ENCODE data around the gene ANK2.

The ANK2 gene

DNA sequence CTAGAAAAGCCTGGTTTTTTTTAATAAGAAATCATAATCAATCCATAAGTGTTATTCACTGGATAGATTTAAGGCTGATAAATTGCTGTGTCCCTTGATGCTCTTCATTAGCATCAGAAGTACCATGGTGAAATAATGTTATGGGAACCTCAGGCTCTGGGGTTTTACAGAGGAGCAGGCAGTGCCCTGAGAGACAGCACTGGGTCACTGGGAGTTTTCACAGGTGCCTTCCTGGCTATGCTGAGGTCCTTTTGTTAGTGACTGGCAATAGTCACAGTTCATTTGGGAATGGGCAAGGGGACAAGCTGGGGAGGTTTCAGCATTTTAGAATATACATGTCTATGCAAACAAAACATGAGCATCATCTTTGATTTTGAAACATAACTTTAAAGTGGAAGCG is 38.6 kb downstream of the ANK2 start:
- no peaks in the 10 kb centered on the region for H3K36me3 ChIP-seq (ENCODE audit: insufficient read depth, low read length)
- H3K9me3 ChIP-seq (ENCODE audit: control insufficient read depth, insufficient read depth, low read length) = no peaks in the 10 kb centered on the region
- no peak overlapping the region for H3K9ac ChIP-seq (ENCODE audit: low read depth, low read length)
- H3K4me1 ChIP-seq (ENCODE audit: insufficient read depth, low read length) = no peaks in the 10 kb centered on the region

DNA sequence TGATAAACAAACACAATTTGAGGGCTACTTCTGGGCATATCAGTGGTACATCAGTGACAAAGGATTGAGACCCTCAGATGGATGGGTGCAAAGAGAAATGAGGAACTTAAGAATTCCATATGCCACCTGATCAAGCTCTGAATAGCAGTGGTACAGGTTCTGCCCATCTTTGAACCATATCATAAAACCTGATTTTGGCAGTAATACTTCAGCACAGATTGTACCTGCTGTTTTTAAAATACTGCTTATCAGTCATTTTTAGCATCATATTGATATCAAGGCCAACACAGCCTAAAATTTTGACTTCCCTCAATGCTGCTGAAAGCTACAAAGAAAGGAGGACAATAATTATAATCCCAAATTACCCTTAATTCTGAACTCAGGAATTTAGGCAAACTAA is 41.5 kb downstream of the ANK2 start:
- Histone ChIP-seq H3K36me3 (ENCODE audit: insufficient read depth, low read length) (no peaks in the 10 kb centered on the region), H3K4me1 (ENCODE audit: insufficient read depth, low read length) (no peaks in the 10 kb centered on the region), H3K9me3 (ENCODE audit: control insufficient read depth, insufficient read depth, low read length) (no peaks in the 10 kb centered on the region)

DNA sequence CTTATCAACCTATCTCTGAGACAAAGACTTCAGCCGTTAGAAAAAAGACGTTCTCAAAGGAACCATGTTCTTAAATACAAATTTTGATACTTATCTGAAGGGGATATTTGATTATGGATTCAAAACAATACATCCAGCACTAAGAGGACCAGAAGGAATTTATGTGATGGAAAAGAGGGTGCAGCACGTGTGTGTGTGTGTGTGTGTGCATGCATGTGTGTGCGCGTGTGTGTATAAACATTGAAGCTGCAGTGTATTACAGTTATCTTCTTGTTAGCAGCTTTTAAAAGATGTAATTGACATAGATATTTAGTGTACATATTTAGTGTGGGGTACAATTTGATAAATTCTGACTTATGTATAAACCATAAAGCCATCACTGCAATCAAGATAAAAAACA is 44.9 kb downstream of the ANK2 start:
- H3K9me3 ChIP-seq (ENCODE audit: control insufficient read depth, insufficient read depth, low read length) = no peaks in the 10 kb centered on the region
- no peaks in the 10 kb centered on the region for H3K4me1 ChIP-seq (ENCODE audit: insufficient read depth, low read length)

More for the DNA sequence above, 41.5 kb downstream of the ANK2 start:
- H3K9ac ChIP-seq (ENCODE audit: low read depth, low read length) = no peak overlapping the region

DNA sequence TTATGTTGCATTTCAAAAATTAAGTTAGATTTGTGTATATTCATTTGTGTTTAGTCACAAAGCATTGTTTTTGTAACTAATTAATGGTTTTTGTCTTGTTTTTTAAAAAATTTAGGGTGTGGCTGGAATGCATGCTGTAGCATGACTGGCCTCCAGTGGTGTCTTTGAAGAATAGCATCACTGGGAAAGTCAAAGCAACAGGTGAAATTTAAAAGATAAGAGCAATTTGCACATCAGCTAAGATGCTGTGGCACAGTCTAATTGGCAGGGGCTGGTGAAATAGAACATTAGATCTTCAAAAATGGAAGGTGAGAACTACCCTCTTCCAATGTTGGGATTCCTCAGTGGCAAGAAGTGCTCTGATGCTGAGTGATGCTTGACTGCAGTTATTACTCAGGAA is 45.3 kb downstream of the ANK2 start:
- Histone ChIP-seq H3K36me3 (ENCODE audit: insufficient read depth, low read length) (no peaks in the 10 kb centered on the region), H3K9me3 (ENCODE audit: control insufficient read depth, insufficient read depth, low read length) (no peaks in the 10 kb centered on the region), H3K9ac (ENCODE audit: low read depth, low read length) (no peak overlapping the region), H3K4me1 (ENCODE audit: insufficient read depth, low read length) (no peaks in the 10 kb centered on the region)

More for the DNA sequence above, 44.9 kb downstream of the ANK2 start:
- H3K9ac ChIP-seq (ENCODE audit: low read depth, low read length) = no peak overlapping the region
- no peaks in the 10 kb centered on the region for H3K36me3 ChIP-seq (ENCODE audit: insufficient read depth, low read length)

DNA sequence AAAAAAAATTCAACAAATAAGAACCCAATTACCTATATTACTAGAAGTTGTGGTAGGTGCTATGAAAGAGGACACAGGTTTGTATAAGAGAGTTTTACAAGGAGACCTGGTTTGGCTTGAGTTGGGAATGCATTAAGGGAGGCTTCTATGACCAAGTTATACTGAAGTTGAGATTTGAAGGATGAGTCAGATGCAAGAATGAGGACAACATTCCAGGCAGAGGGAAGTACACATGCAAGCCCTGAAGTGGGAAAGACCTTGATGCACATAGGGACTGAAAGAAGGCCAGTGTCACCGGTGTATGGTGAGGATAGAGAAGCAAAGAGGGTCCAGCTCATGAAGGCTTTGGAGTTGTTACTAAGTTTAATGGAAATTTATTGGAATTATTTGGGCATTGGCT is 52.2 kb downstream of the ANK2 start:
- no peaks in the 10 kb centered on the region for H3K9me3 ChIP-seq (ENCODE audit: control insufficient read depth, insufficient read depth, low read length)
- H3K4me1 ChIP-seq (ENCODE audit: insufficient read depth, low read length) = peaks cover 7% of the 10 kb centered on the region
- no peak overlapping the region for H3K9ac ChIP-seq (ENCODE audit: low read depth, low read length)
- no peaks in the 10 kb centered on the region; the same call in 1 of the 2 replicates for H3K36me3 ChIP-seq (ENCODE audit: insufficient read depth, low read length)

DNA sequence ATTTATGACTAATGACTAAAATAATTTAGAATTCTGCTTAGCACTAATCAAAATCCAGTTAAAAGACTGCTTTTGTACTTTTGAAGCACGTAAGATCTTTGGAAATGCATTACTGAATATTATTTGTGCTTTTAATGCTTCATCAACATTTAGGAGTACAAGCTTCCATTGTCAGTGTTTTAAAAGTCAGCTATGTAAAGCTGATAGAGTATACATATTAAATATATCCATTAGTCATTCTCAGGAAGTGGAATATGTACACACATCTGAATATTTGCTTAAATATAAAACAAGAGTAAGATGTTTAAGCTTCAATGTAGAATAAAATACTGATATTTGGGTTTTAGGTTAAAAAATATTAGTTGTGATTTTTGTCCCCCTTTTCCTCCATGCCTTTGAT is 54.1 kb downstream of the ANK2 start:
- Histone ChIP-seq H3K4me1 (ENCODE audit: insufficient read depth, low read length) (peaks cover 7% of the 10 kb centered on the region), H3K9me3 (ENCODE audit: control insufficient read depth, insufficient read depth, low read length) (no peaks in the 10 kb centered on the region), H3K36me3 (ENCODE audit: insufficient read depth, low read length) (no peaks in the 10 kb centered on the region; the same call in 1 of the 2 replicates)

DNA sequence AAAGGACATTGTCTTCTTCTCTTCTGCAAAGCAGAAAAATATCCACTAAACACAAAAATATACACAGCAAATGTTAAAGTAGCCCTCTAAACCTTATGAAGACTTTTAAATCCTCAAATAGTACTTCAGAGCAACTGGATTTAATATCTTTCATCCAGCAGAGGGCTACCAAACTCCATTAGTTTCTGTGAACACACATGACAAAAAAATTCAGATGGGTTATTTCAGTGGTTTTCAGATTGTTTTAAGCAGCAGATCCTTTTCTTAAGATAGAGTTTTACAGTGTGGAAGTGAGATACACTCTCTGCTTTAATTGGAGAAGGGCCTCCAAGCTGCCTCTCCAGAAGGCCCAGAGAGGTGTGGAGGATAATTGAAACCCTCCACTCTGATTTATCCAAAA is 56.7 kb downstream of the ANK2 start:
- peaks cover 13% of the 10 kb centered on the region for H3K4me1 ChIP-seq (ENCODE audit: insufficient read depth, low read length)
- no peaks in the 10 kb centered on the region; the same call in 1 of the 2 replicates for H3K36me3 ChIP-seq (ENCODE audit: insufficient read depth, low read length)
- no peak overlapping the region for H3K9ac ChIP-seq (ENCODE audit: low read depth, low read length)
- H3K9me3 ChIP-seq (ENCODE audit: control insufficient read depth, insufficient read depth, low read length) = no peaks in the 10 kb centered on the region

More for the DNA sequence above, 54.1 kb downstream of the ANK2 start:
- H3K9ac ChIP-seq (ENCODE audit: low read depth, low read length) = no peak overlapping the region

DNA sequence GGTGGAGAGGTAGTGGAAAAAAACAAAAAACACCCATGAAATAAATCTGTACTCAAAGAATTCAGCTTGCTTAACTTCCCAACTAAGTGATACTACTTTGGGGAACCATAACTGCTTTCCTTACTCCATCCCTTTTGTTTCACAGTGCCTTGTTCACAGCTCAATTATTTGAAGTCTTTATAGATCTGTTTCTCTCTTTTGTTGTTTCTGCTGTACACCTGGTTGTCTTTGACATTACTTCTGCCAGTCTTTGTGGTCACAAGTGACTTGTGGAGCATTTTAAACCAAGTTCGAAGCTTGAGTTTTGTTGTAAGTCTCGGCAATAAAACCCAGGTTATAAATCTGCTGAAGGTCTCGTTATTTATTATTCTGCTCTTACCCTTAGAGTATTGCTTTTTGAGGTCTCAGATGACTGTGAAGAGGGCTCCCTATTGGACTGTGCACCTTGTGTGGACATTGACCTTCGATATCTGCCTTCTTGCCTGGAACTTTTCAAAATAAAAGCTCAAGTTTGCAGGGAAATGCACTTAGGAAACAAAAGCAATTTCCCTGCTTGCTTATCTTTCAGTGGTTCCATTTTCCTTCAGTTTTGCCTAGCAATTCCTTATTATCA is 59.8 kb downstream of the ANK2 start:
- Histone ChIP-seq H3K4me1 (ENCODE audit: insufficient read depth, low read length) (peaks cover 6% of the 10 kb centered on the region), H3K9ac (ENCODE audit: low read depth, low read length) (no peak overlapping the region), H3K36me3 (ENCODE audit: insufficient read depth, low read length) (no peaks in the 10 kb centered on the region), H3K9me3 (ENCODE audit: control insufficient read depth, insufficient read depth, low read length) (no peaks in the 10 kb centered on the region)

DNA sequence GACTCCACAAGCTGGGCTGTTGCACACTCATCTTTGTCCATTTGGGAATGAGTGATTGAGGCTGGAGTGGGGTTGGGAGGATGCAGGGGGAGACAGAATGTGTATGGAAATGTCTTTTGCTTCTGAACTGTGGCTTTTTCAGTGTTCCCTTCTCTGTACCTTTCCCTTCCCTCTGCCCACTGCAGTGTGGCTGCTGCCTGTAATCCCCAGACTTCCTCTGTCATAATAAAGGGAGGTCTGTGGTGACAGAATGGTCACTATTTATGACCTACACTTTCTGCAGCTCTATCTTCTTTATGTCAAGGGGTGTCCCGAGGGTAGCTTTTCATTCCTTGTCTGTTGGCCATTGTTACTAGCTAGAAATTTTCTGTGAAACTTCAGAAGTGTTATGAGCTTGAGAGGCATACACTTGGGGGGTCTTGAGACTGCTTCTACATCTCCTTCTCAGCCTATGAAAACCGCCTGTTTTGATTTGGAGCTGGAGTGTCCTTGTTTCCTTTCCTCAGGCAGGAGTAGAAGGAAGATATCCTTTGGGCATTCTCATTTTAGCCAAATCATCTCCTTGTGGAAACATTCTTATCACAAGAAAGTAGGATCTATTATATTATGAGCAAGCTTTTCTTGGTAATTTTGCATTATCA is 63.0 kb downstream of the ANK2 start:
- Histone ChIP-seq H3K4me1 (ENCODE audit: insufficient read depth, low read length) (peaks cover 6% of the 10 kb centered on the region; the same call in 1 of the 2 replicates), H3K9ac (ENCODE audit: low read depth, low read length) (no peak overlapping the region), H3K36me3 (ENCODE audit: insufficient read depth, low read length) (no peaks in the 10 kb centered on the region), H3K9me3 (ENCODE audit: control insufficient read depth, insufficient read depth, low read length) (no peaks in the 10 kb centered on the region)

DNA sequence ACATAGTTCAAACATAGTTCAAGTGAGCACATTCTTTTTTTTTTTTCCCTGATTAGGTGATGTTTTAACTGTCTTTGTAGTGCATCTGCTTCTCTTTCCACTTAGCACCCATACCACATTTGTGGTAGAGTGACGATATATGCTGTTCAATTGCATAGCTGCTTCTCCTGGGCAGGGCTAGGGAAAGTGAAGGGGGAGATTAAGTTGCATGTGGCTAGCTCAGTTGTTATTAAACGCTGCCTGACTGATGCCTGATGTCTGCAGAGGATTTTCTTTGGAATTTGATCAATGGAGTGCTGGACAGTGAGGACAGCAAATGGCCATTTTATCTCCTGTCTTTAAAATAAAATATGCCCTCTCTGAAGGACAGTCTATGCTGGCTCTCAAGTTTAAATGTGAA is 63.7 kb downstream of the ANK2 start:
- no peaks in the 10 kb centered on the region for H3K9me3 ChIP-seq (ENCODE audit: control insufficient read depth, insufficient read depth, low read length)
- H3K9ac ChIP-seq (ENCODE audit: low read depth, low read length) = no peak overlapping the region
- H3K36me3 ChIP-seq (ENCODE audit: insufficient read depth, low read length) = no peaks in the 10 kb centered on the region
- H3K4me1 ChIP-seq (ENCODE audit: insufficient read depth, low read length) = peaks cover 6% of the 10 kb centered on the region; the same call in 1 of the 2 replicates

DNA sequence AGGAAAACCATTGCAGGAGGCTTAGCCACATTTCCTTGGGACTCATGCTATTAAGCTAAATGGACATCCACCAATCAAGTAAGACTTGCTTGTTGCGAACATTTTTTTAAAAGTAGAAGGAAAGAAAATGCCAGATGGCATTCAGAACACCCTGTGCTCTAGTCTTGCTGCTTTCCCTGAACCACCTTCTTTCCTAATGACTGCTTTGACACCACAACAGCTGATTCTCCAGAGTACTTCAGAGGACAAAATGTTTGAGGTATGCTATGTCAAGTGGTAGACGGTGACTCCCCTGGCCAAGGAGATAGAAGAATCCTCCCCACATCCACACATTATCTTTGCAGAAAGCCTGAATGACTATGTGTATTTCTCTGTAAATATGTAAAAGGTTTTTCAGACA is 65.4 kb downstream of the ANK2 start:
- Histone ChIP-seq H3K4me1 (ENCODE audit: insufficient read depth, low read length) (no peaks in the 10 kb centered on the region; the same call in 1 of the 2 replicates), H3K9me3 (ENCODE audit: control insufficient read depth, insufficient read depth, low read length) (no peaks in the 10 kb centered on the region), H3K9ac (ENCODE audit: low read depth, low read length) (no peak overlapping the region), H3K36me3 (ENCODE audit: insufficient read depth, low read length) (no peaks in the 10 kb centered on the region)

DNA sequence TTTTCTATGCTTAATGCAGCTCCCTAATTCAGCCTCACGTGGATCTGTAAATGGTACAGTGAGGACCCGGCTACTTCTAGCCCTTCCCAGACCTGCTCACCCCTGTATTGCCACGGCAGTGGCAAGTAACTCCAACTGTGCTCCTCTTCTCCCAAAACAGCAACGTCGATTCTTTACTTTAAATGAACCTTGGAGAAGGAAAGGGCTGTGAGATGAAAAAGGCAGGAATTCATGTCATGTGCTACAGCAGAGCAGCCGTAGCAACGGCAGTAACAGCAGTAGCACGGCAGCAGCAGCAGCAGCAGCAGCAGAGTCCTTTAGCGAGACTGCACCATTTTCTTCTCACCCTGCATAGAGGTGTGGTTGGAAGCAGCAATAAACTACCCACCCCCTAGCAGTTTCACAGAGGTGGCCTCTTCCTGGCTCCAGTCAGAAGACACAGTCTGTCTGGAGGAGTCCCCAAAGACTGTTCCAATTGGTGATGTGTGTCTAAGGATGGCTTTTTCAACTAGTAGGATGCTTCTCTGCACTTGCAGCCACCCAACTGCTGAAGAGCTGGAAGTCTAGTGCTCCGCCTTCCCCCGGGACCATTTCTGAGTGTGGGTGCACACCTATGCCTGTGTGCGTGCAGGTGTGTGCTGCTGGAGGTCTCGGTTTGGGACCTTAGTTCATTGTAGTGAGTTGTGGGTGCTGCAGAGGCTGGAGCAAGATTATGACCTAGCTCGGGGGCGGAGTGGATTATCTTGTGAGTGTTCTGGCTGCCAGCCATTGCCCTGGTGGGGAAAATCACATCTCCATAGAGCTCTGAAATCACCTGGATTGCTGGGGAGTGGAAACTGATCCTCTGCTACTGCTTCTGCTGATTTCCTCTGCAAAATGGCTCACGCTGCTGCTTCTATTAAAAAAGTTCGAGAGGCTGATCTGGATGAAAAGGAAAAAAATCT is 67.2 kb downstream of the ANK2 start:
- no peaks in the 10 kb centered on the region; the same call in 1 of the 2 replicates for H3K4me1 ChIP-seq (ENCODE audit: insufficient read depth, low read length)
- no peaks in the 10 kb centered on the region for H3K36me3 ChIP-seq (ENCODE audit: insufficient read depth, low read length)
- H3K9ac ChIP-seq (ENCODE audit: low read depth, low read length) = no peak overlapping the region
- H3K9me3 ChIP-seq (ENCODE audit: control insufficient read depth, insufficient read depth, low read length) = no peaks in the 10 kb centered on the region

DNA sequence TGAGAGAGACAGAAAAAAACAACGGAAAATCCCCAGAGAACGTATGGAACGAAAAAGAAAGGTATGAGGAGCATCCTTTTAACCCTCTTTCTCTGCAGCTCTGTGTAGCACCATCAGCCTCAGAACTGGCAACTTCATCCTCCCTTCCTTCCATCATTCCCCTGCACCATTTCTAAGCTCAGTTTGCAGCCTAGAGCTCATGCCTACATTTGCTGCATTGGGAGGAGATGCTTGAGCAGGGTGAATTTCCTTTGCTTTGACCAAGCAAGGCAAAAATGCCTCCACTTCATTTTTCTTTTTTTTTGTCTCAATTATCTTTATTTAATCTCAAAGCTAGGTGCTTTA is 67.9 kb downstream of the ANK2 start:
- Histone ChIP-seq H3K9ac (ENCODE audit: low read depth, low read length) (no peak overlapping the region), H3K9me3 (ENCODE audit: control insufficient read depth, insufficient read depth, low read length) (peaks cover 2% of the 10 kb centered on the region; the same call in 1 of the 2 replicates), H3K36me3 (ENCODE audit: insufficient read depth, low read length) (no peaks in the 10 kb centered on the region), H3K4me1 (ENCODE audit: insufficient read depth, low read length) (no peaks in the 10 kb centered on the region; the same call in 1 of the 2 replicates)

DNA sequence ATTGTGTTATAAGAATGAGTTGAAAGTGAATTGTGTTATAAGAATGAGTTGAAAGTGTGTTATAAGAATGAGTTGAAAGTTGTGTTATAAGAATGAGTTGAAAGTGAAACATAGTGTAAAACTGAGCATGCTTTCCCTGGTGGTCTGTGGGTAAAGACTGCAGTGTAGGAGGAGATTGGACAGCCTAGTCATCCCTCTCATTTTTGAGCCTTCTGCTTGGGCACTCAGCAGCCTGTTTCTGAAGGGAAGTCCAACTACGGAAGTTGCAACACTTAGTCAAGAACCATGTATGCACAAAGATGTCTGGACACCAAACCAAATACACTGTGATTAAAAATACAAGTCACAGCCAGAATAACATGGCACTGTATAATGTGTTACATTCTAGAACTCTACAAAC is 72.6 kb downstream of the ANK2 start:
- Histone ChIP-seq H3K4me1 (ENCODE audit: insufficient read depth, low read length) (no peaks in the 10 kb centered on the region), H3K9me3 (ENCODE audit: control insufficient read depth, insufficient read depth, low read length) (peaks cover 2% of the 10 kb centered on the region; the same call in 1 of the 2 replicates), H3K9ac (ENCODE audit: low read depth, low read length) (no peak overlapping the region; the same call in 1 of the 2 replicates), H3K36me3 (ENCODE audit: insufficient read depth, low read length) (no peaks in the 10 kb centered on the region)
